Keratinocyte (primary cell): ENCODE data around the gene ARID1B. TPM values are rescaled to one million over a fixed set of nuclear protein-coding genes. Genes with fewer than 3 reads are reported as not detected.

Source experiments
- DNase-seq: peaks from one replicate; pipeline ENCODE4 v3.0.0-alpha.2; 2011; ENCODE audit warnings: low read depth, missing footprints, low spot score
- FAIRE-seq: peaks from 2 replicates; lab custom pipeline; 2011; peaks lifted over from hg19 to GRCh38; lab: Jason Lieb, UNC
- H2AFZ ChIP-seq: 2 replicates; pipeline ENCODE4 v1.6.0; 2012; ENCODE audit warnings: low read length, control low read depth, inconsistent platforms; ENCODE audit not compliant: control insufficient read depth
- H3K27ac ChIP-seq: 2 replicates; pipeline ENCODE4 v1.5.1; 2011; ENCODE audit warnings: low read length; ENCODE audit not compliant: control insufficient read depth, insufficient read depth
- H3K27me3 ChIP-seq: 3 replicates; pipeline ENCODE4 v1.6.0; 2011; ENCODE audit warnings: low read length; ENCODE audit not compliant: control insufficient read depth, insufficient read depth; ENCODE audit errors: extremely low read depth
- H3K36me3 ChIP-seq, 2 experiments: 2 replicates in 1 of 2; 3 replicates in 1 of 2; pipeline ENCODE4 v1.5.1; 2011; ENCODE audit warnings: low read length in 2 of 2, mild to moderate bottlenecking in 1 of 2; ENCODE audit not compliant: control insufficient read depth in 2 of 2, insufficient read depth in 2 of 2; ENCODE audit errors: extremely low read depth in 1 of 2
- H3K4me1 ChIP-seq: 3 replicates; pipeline ENCODE4 v1.5.1; 2011; ENCODE audit warnings: low read length; ENCODE audit not compliant: control insufficient read depth, insufficient read depth; ENCODE audit errors: extremely low read depth
- H3K4me2 ChIP-seq: 3 replicates; pipeline ENCODE4 v1.6.0; 2011; ENCODE audit warnings: low read depth, low read length; ENCODE audit not compliant: control insufficient read depth, insufficient read depth; ENCODE audit errors: extremely low read depth
- H3K4me3 ChIP-seq, 3 experiments: fragments of 200-600 bp in 1 of 3; sonication (generic) in 1 of 3; 2 replicates in 2 of 3; 3 replicates in 1 of 3; pipeline ENCODE4 v1.5.1; 2011 to 2016; ENCODE audit warnings: low read length in 3 of 3, mild to moderate bottlenecking in 3 of 3, control low read depth in 2 of 3, inconsistent platforms in 1 of 3, low read depth in 1 of 3, mixed read lengths in 1 of 3, mixed run types in 1 of 3, moderate library complexity in 1 of 3; ENCODE audit not compliant: control insufficient read depth in 2 of 3, insufficient read depth in 2 of 3; ENCODE audit errors: extremely low read depth in 1 of 3
- H3K79me2 ChIP-seq: 2 replicates; pipeline ENCODE4 v1.6.0; 2012; ENCODE audit warnings: low read length; ENCODE audit not compliant: control insufficient read depth, insufficient read depth
- H3K9ac ChIP-seq: 3 replicates; pipeline ENCODE4 v1.6.0; 2011; ENCODE audit warnings: low read length; ENCODE audit not compliant: control insufficient read depth, insufficient read depth; ENCODE audit errors: extremely low read depth
- H3K9me1 ChIP-seq: 3 replicates; pipeline ENCODE4 v1.6.0; 2011; ENCODE audit warnings: low read length; ENCODE audit not compliant: control insufficient read depth, insufficient read depth; ENCODE audit errors: extremely low read depth
- H3K9me3 ChIP-seq: 2 replicates; pipeline ENCODE4 v1.5.1; 2012; ENCODE audit warnings: low read depth, low read length; ENCODE audit not compliant: control insufficient read depth
- H4K20me1 ChIP-seq: 3 replicates; pipeline ENCODE4 v1.6.0; 2011; ENCODE audit warnings: low read length; ENCODE audit not compliant: control insufficient read depth, insufficient read depth; ENCODE audit errors: extremely low read depth
- EZH2 ChIP-seq: IDR thresholded peaks from one replicate; pipeline ENCODE4 v1.6.1; 2012; ENCODE audit warnings: inconsistent platforms, mild to moderate bottlenecking, low read length, moderate library complexity
- dilution Hi-C: fragments of 300-500 bp; cut with MboI; formaldehyde crosslinking; loops from one replicate; pipeline ENCODE4 v1.7.0; 2020; ENCODE audit warnings: low sequenced_read_pairs; ENCODE audit not compliant: extremely low pct_ligation_motif_present
- polyA plus RNA-seq, 5 experiments: library from polyadenylated mRNA; depleted of rRNA in 3 of 5; stranded (reverse) in 3 of 5; stranded (forward) in 1 of 5; unstranded in 1 of 5; fragments of >200 nt; gene quantifications; 1 replicate in 1 of 5; 2 replicates in 3 of 5; 3 replicates in 1 of 5; pipeline versions ENCODE4 v1.2.1 to v1.2.3, GENCODE V29; 2011 to 2012; ENCODE audit warnings: missing spikeins in 2 of 5, low read depth in 1 of 5, low replicate concordance in 1 of 5
- TF ChIP-seq, protein P1 (sequence below), 3 experiments: IDR thresholded peaks in 1 of 3; conservative IDR thresholded peaks in 1 of 3; optimal IDR thresholded peaks in 1 of 3; 2 replicates in 2 of 3; 3 replicates in 1 of 3; pipeline versions ENCODE3 to v1.5.1; 2011; ENCODE audit warnings: low read length in 3 of 3, mild to moderate bottlenecking in 3 of 3, moderate library complexity in 2 of 3, control low read depth in 1 of 3, inconsistent platforms in 1 of 3; ENCODE audit not compliant: insufficient read depth in 2 of 3; ENCODE audit errors: extremely low read depth in 1 of 3

ARID1B gene
- polyA plus RNA-seq, 1 donor (not counting 4 experiments of a cell fraction or from before 2014, with no cell fraction given): 14.9 TPM

GRCh38 chr6:156844089-156844488 lies 66.9 kb downstream of the ARID1B start:
- peaks cover 3% of the 10 kb centered on the region for H4K20me1 ChIP-seq
- H3K4me2 ChIP-seq: no peak overlapping the region
- FAIRE-seq (no peak), DNase-seq (no peak)
- H3K27ac ChIP-seq: no peak overlapping the region
- no peak overlapping the region for H2AFZ ChIP-seq
- no peaks in the 10 kb centered on the region for H3K9me3 ChIP-seq
- H3K79me2 ChIP-seq: peaks cover 72% of the 10 kb centered on the region
- H3K9ac ChIP-seq: no peak overlapping the region
- H3K4me3 ChIP-seq: no peak overlapping the region
- peaks cover 7% of the 10 kb centered on the region for H3K4me1 ChIP-seq
- H3K36me3 ChIP-seq: no peaks in the 10 kb centered on the region
- dilution Hi-C loops: no loop called here
- TF ChIP-seq, protein P1, sequence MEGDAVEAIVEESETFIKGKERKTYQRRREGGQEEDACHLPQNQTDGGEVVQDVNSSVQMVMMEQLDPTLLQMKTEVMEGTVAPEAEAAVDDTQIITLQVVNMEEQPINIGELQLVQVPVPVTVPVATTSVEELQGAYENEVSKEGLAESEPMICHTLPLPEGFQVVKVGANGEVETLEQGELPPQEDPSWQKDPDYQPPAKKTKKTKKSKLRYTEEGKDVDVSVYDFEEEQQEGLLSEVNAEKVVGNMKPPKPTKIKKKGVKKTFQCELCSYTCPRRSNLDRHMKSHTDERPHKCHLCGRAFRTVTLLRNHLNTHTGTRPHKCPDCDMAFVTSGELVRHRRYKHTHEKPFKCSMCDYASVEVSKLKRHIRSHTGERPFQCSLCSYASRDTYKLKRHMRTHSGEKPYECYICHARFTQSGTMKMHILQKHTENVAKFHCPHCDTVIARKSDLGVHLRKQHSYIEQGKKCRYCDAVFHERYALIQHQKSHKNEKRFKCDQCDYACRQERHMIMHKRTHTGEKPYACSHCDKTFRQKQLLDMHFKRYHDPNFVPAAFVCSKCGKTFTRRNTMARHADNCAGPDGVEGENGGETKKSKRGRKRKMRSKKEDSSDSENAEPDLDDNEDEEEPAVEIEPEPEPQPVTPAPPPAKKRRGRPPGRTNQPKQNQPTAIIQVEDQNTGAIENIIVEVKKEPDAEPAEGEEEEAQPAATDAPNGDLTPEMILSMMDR (optimal IDR thresholded peaks at IDR 0.05 in 1 of 3, IDR thresholded peaks at IDR 0.05 in 1 of 3, conservative IDR thresholded peaks at IDR 0.05 in 1 of 3; ENCODE audit: extremely low read depth in 1 of 3, insufficient read depth in 2 of 3, low read length in 3 of 3): no peak
- no peak for TF ChIP-seq EZH2
- no peaks in the 10 kb centered on the region for H3K9me1 ChIP-seq
- no peaks in the 10 kb centered on the region for H3K27me3 ChIP-seq

DNA sequence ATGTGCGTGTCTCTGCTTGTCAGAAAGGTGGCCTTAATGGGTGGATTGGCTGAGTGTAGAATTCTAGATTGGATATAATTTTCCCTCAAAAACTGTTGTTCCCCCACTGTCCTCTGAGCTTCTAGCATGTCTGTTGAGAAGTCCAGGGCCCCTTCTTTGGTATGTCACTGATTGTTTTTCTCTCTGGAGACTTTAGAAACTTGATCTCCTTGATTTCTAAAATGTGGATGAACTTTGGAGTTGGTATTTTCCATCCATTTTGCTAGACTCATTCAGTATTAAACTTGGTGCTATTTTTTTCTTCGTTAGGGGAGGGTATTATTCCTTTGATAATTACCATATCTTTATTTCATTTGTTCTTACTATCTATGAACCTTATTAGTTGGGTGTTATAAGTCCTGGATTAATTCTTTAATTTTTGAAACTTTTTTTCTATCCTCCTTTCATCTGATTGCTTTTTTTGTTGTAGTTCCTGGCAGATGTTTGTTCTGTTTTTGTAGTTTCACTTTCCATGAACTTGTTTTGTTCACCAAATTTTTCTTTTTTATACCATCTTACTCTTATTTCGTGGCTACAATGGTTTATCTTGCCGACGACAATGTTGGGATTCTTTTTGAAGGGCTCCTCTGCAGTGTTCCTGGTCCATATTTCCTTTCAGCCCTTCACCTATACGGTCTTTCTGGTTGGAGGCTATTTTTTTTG lies 68.4 kb downstream of the ARID1B start:
- dilution Hi-C loops: no loop called here
- Histone ChIP-seq H3K79me2 (peaks cover 73% of the 10 kb centered on the region), H3K36me3 (no peaks in the 10 kb centered on the region), H3K9ac (no peak overlapping the region), H3K9me3 (no peaks in the 10 kb centered on the region), H4K20me1 (peaks cover 3% of the 10 kb centered on the region), H3K27ac (no peak overlapping the region), H2AFZ (no peak overlapping the region), H3K27me3 (no peaks in the 10 kb centered on the region), H3K4me1 (peaks cover 7% of the 10 kb centered on the region), H3K9me1 (no peaks in the 10 kb centered on the region), H3K4me2 (no peak overlapping the region), H3K4me3 (no peak overlapping the region)
- TF ChIP-seq EZH2: no peak
- TF ChIP-seq, protein P1 (optimal IDR thresholded peaks at IDR 0.05 in 1 of 3, IDR thresholded peaks at IDR 0.05 in 1 of 3, conservative IDR thresholded peaks at IDR 0.05 in 1 of 3; ENCODE audit: extremely low read depth in 1 of 3, insufficient read depth in 2 of 3, low read length in 3 of 3): no peak
- DNase-seq (no peak), FAIRE-seq (no peak)
